Activated CD4-positive, alpha-beta T cell treated with anti-CD3 and anti-CD28 coated beads for 4 hours (primary cell): ENCODE data around the gene TMEM238.
A peak's percentile ranks its signal among the peaks of the same experiment; 100 is the strongest.

Experiments used
- DNase-seq, 2 donors: peaks; one replicate each; pipeline ENCODE4 v3.0.0-alpha.2; 2020

Gene TMEM238

GRCh38 chr19:55376241-55376933 is 7.7 kb downstream of the TMEM238 start, which contains the start of gene TMEM190:
Gene TMEM190 (plus strand): TSS chr19:55376826. CDS start chr19:55376854, 28 bp downstream.
- DNase-seq: no peak

DNA sequence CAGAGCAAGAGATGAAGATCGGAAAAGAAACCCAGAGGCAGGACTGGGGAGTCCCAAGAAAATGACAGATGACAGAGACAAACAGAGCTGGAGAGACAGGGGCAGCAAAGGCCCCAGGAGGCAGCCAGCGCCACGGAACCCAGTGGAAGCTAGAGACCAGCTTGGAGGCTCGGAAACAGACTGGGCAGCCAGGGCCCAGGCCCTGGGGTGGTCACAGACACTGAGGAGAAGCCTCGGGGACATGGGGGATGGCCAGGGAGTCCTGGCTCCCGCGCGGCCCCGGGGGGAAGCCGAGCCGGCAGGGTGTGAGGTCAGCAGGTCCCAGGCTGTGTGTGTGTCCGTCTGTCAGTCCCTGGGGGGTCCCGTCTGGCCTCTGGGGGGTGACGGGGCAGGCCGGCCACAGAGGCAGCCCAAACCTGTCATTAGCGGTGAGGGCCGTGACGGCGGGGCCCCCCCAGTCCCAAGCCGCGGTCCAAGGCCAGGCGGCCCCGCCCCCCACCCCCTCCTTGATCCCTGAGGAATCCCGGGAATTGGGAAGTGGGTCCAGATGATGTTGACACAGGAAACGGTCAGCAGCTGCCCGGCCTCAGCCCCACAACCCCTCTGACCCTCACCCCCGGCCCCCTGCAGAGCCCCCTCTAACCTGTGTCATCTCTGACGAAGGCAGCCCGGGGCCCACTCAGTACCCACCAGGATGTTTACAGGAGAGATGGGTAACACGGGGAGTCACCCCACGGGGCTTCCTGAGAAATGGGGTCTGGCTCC is 9.9 kb downstream of the TMEM238 start:
- DNase-seq: no peak

DNA sequence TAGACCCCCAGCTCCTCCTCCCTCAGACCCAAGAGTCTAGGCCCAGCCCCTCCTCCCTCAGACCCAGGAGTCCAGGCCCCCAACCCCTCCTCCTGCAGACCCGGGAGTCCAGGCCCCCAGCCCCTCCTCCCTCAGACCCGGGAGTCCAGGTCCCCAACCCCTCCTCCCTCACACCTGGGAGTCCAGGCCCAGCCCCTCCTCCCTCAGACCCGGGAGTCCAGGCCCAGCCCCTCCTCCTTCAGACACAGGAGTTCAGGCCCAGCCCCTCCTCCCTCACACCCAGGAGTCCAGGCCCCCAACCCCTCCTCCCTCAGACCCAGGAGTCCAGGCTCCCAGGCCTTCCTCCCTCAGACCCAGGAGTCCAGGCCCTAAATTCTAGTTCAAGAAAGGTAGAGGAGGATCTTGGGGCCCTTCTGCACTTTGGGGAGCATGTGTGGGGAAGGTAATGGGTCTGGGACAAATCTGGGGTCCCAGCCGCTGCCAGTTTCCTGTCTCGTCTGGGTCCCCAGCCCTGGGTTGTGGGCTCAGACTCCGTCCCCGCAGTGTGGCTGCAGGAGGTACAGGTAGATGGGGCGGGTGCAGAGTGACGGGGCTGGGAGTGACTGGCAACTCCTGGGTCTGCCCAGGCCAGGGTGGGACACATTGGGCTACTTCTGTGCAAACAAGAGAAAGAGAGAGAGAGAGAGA is 10.6 kb downstream of the TMEM238 start:
- no peak for DNase-seq

DNA sequence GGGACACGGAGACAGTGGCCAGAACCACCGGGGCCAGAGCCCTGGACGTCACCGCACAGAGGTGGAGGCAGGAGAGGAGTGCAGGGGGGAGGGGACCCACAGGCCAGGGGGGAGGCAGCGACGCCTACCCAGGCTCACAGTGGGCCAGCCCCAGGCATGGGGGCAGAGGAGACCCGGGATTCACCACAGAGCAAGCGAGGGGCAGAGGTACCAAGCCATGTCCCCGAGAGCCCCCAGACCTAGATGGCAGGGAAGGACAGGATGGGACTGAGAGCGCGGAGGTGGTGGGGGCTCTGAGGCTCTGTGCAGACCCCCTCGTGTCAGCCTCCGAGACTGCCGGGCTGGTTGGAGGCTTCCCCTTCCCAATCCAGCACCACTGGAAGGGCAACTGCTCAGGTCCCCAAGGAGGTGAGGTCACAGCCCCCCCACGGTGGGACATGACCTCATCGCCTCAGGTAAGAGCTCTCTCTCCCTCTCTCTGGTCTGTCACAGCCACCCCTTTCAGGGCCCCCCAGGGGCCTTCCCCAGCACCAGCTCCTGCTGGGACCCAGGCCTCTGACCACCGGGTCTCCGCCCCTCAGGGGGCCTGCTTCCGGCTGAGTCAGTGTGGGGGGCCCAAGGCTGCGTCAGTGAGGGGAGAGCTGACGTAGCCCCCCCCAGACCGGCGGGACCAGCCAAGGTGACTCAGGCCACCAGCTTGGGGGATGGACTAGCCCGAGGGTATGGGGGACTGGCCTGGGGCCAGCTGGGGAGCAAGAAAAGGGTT is 11.6 kb downstream of the TMEM238 start:
- DNase-seq: no peak

DNA sequence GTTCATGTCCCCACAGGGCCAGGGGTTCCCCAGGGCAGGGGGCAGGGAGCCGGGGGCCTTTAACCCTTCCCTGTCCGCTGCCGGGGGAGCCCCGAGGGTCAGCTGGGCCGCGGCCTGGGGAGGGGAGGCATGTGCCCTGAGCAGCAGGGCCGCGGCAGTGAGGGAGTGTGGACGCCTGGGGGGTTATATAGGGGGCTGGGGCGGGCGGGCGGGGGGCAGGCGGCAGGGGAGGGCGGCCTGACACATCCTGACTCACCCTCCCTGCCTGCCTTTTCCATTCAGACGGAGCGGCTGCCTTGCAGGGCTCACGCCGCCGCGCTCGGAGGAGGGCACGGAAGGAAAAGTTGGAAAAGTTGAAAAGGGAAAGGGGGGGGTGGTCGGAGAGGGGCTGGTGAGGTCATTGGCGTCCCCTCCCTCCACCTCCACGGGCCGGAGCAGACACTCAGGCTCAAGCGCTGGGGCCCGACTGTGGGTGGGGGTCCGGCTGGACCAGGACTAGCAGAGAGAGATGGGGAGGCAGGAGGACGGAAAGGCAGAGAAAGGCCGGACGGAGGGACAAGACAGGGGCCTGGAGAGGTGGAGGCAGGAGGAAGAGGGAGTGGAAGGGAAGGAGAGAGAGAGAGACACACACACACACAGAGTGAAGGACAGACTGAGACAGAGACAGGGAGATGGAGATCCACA is 13.6 kb downstream of the TMEM238 start, which contains the start of gene IL11:
IL11 (minus strand) TSS at position 159 of the 684 bp plus-strand sequence; CDS start at position 6, 153 bp downstream.
- DNase-seq: no peak

DNA sequence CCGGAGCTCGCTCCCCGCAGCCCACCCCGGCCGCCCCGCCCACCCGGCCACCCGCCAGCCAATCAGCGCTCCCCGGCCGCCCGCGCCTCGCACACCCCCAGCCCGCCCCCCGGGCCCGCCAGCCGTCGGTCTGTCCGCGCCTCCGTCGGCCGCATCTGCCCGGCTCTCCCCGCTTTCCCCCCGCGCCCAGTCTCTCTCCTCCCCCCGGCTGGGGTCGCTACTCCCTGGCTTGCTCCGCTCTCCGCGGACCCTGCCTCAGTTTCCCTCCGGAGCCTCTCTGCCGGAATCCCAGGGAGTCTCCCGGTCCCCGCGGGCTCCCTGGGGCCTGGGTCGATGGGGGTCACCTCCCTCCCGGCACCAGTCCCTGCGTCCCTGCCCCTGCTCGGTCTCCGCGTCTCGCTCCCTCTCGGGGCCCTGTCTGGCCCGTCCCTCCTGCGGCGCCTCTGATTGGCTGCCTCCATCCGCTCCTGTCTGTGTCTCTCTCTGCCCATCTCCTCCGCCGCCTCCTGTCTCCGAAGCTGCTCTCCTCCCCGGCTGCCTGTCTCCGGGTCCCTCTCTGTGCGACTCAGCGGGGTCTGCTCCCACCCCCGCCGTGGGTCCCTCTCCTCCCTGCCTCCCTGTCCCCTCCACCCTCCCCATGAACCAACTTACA is 14.3 kb downstream of the TMEM238 start:
- DNase-seq: peak; percentile 23 to 32

DNA sequence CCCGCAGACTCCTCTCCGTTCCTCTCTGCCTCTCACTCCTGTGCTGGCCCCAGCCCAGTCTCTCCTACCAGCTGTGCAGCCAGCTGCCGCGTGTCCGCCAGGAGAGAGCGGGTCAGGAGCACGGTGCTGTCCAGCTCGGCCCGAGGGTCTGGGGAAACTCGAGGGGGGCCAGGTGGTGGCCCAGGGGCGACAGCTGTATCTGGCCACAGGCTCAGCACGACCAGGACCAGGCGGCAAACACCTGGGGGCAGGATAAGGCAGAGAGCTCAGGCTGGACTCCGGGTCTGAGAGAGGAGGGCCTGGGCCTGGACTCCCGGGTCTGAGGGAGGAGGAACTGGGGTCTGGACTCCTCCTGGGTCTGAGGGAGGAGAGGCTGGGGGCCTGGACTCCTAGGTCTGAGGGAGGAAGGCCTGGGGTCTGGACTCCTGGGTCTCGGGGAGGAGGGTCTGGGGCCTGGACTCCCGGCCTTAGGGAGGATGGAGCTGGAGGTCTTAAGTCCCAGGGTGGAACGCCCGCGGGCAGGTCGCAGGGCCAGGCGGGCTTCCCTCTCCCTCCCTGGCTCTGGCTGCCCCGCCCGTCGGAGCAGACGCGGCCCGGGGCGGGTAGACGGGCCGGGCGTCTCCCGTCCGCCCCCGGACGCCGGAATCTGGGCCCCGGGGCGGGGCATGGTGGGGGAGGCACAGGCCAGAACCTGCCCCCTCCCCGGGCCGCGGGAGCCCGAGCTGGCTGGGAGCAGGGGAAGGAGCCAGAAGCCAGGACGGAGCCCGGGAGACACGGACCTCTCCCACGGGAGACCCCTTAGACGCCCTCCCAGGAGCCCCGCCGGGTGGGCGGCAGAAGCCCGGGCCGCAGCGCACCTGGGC is 15.2 kb downstream of the TMEM238 start:
- DNase-seq: peak in 1 of 2 donors; percentile 19

GRCh38 chr19:55368106-55368505 is 16.0 kb downstream of the TMEM238 start:
- no peak for DNase-seq

DNA sequence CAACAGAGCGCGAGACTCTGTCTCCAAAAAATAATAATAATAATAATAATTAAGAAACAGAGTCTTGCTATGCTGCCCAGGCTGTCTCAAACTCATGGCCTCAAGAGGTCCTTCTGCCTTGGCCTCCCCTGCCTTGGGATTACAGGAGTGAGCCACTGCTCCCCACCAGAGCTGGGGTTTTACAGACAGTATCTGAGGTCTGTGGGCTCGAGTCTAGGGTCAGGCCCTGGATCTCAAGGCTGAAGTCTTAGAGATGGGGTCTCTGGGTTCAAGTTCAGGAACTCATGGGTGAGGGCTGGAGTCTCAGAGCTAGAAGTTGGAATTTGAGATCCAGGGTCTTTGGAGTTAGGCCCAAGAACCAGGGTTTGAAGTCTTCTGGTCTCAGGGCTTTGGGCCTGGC is 17.3 kb downstream of the TMEM238 start:
- DNase-seq: no peak

DNA sequence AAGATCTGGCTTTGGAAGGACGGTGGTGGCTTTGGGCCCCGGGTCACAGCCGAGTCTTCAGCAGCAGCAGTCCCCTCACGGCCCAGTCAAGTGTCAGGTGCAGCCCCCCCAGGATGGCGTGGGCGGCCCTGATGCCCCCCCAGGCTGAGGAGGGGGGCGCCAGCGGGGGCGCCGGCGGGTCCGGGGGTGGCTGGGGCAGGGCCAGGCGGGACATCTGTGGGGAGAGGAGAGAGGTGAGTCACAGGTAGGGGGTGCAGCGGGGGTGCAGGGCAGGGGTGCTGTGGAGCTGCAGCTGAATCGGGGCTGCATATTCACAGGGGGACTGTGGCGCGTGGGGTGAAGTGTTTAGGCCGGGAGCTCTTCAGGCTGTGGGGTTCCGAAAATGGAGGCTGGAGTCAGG is 18.1 kb downstream of the TMEM238 start:
- DNase-seq: no peak

- no peak for DNase-seq
These were observed 18.8 kb downstream of the TMEM238 start for GRCh38 chr19:55365245-55365644.

DNA sequence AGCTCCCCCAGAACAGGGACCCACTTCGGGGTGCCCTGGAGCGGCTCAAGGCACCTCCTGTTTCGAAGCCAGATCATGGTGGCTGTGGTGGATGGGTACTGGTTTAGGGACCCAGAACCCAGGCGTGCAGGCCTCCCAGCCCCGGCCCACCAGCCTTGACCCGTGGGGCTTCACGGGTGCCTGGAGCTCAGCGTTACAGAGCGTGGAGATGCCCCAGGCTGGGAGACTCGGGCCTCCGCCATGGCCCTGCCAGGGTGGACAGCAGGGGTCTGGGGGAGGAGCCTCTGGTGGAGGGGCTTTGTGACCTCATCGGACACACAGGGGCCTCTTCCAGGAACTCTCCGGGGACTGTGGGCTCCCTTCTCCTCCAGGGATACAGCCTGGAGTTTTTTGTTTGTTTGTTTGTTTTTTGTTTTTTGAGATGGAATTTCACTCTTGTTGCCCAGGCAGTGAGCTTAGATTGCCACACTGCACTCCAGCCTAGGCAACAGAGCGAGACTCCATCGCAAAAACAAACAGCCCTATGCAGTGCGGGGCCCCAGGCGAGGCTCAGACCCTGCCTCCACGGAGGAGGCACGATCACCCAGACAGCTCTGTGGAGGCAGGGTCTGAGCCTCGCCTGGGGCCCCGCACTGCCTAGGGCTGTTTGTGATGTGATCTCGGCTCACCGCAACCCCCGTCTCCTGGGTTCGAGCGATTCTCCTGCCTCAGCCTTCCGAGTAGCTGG is 20.9 kb downstream of the TMEM238 start, which contains the start of gene GARIN5B:
GARIN5B (minus strand) TSS at position 271 of the 727 bp plus-strand sequence; CDS start at position 77, 194 bp downstream.
- no peak for DNase-seq

DNA sequence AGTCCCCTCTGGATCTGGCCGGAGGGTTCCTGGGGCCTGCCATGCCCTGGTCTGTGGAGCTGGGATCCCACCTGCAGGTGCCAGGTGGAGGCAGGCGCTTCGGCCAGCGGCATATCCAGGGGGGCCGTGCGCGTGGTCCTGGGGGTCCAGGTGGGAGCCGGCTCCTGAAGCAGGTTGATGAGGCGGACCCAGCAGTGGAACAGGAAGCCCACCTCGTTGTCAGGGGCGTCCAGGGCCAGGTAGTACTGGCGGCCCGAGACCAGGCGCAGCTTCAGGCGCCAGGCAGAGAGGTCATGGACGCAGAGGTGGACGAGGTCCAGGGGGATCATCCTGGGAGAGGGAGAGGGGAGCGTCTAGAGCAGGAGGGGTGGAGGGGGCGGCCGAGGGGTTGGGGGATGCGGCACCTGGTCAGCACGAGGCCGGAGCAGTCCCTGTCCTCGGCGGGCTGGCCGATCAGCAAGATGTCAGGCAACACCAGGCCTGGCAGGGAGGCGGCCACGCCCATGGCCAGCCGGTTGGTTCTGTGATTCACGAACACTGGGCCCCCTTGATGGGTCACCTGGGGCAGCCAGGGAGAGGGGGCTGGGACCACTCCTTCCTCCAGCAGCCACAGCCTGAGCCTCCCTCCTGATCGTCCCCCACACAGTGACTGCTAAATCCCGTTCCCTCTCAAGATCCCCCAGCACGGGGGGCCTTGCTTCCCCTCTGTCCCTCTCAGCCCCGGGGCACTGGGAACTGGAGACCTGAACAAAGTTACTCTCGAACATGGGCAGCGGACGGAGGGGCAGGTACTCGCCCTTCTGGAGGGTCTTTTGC is 21.7 kb downstream of the TMEM238 start:
- no peak for DNase-seq

DNA sequence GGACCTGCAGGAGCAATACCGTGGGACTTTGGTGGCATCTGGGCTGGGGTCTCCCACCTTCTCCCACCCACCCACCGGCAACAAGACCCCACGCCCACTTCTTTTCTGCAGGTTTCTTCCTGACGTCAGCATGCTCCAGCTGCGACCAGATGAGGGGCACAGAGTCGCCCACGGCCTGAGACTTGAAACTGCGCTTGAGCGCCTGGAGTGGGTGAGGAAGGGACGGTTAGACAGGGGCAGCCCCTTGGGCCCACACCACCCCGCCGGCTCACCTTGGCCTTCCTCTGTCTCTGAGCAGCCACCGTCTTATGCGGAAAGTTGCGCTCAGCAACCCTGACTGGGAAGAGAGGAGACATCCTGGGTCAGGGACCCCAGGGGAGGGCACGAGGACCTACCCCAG is 23.2 kb downstream of the TMEM238 start:
- DNase-seq: no peak

DNA sequence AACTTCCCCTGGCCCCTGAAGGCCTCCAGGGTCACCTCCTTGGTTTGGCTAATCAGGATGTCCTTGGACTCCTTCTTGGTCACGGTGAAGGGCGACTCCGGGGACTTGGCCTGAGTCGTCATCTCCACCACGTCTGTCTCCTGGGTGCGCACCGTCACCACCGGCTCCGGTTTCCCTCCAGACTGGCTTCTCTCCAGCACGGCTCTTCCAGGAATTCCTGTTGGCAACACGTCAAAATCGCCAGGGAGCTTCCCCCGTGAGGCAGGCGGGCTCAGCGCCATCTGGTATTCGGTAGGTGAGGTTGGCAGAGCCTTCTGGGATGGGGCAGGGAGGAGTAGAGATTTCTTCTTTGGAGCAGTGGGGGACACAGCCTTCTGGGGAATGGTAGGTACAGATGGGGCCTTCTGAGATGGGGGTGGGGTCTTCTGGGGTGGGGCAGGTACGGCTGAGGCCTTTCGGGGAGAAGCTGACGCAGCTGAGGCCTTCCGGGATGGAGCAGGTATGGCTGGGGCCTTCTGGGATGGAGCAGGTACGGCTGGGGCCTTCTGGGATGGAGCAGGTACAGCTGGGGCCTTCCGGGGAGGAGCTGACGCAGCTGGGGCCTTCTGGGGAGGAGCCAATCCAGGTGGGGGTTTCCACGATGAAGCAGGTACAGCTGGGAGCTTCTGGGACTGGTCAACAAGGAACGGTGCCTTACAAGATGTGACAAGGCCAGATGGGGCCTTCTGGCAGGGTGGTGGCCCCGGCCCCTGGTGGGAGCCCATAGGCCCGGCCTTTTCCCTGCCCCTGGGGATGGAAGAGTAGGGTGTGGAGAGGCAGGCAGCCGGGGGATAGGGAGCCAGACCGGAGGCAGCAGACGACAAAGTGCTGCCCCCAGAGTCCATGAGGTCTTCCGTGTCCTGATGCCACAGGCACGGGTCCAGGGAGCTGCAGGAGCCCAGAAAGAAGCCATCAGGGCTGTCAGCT is 24.9 kb downstream of the TMEM238 start:
- no peak for DNase-seq

DNA sequence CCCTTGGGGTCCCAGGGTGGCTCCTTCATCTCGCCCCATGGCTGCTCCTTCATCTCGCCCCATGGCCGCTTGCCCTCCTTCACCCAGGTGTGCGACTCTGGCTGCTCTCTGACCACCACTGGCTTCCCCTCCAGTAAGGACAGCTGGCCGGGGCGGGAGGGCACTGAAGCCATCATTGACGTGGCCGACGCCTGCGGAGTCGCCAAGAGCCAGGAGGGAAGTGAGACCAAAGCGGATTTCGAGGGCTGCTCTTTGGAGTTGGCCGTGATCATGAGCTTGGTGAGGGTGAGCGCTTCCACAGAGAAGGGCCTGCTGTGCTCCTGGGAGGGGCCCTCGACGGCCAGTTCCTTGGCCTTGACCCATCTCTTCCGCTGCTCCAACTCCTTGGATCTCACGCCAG is 25.6 kb downstream of the TMEM238 start:
- DNase-seq: no peak

GRCh38 chr19:55355213-55355821 is 28.8 kb downstream of the TMEM238 start:
- no peak for DNase-seq
